IMR-90 (cell line): ENCODE measurements around the gene IL1B. TPM values are rescaled to one million over a fixed set of nuclear protein-coding genes. Genes with fewer than 3 reads are reported as not detected.
A peak's percentile ranks its signal among the peaks of the same experiment; 100 is the strongest.

Experiments
- ATAC-seq: fragments of 200-7000 bp; cut with Tn5 transposase; 2 replicates; pipeline ENCODE4 v1.9.1; 2020; ENCODE audit warnings: low read depth, mild to moderate bottlenecking, moderate library complexity
- BruUV-seq: library from RNA; stranded (reverse); fragments of 400-500 nt; replicated peaks from 2 replicates; lab custom pipeline; 2021; lab: Mats Ljungman, UMichigan
- CTCF ChIA-PET: fragments of 300-600 bp; formaldehyde crosslinking; extraction: SDS; loops from one replicate; lab custom pipeline; 2021; ENCODE audit warnings: antibody characterized with exemption; lab: Yijun Ruan, JAX
- POLR2A ChIA-PET: fragments of 300-600 bp; sonication (Branson Sonifier 250); formaldehyde crosslinking; loops from one replicate; lab custom pipeline; 2022; ENCODE audit warnings: antibody characterized with exemption; ENCODE audit not compliant: unreplicated experiment; lab: Charles Lee
- DNase-seq: peaks from one replicate; pipeline ENCODE4 v3.0.0; 2013
- H2AFZ ChIP-seq: replicated peaks from 2 replicates; pipeline ENCODE3; 2013; ENCODE audit warnings: low read length, mild to moderate bottlenecking; ENCODE audit not compliant: poor library complexity
- H2AK5ac ChIP-seq: 2 replicates; pipeline ENCODE4 v1.6.1; 2013; ENCODE audit warnings: low read depth, low read length, inconsistent platforms
- H2AK9ac ChIP-seq: replicated peaks from 2 replicates; pipeline ENCODE3; 2013; ENCODE audit warnings: mild to moderate bottlenecking, low read depth, low read length, moderate library complexity; ENCODE audit not compliant: poor library complexity
- H2BK120ac ChIP-seq: 2 replicates; pipeline ENCODE4 v1.6.1; 2013; ENCODE audit warnings: low read depth, low read length, inconsistent platforms
- H2BK15ac ChIP-seq: 3 replicates; pipeline ENCODE4 v1.6.1; 2013; ENCODE audit warnings: low read depth, low read length, inconsistent platforms
- H2BK20ac ChIP-seq: 2 replicates; pipeline ENCODE4 v1.6.1; 2013; ENCODE audit warnings: low read depth, mild to moderate bottlenecking, inconsistent platforms, low read length, moderate library complexity
- H2BK5ac ChIP-seq: 2 replicates; pipeline ENCODE4 v1.6.1; 2013; ENCODE audit warnings: mild to moderate bottlenecking, low read depth, low read length, inconsistent platforms; ENCODE audit not compliant: poor library complexity, severe bottlenecking
- H3K14ac ChIP-seq: replicated peaks from 2 replicates; pipeline ENCODE4 v1.6.1; 2013; ENCODE audit warnings: low read depth, low read length, inconsistent platforms
- H3K18ac ChIP-seq: 2 replicates; pipeline ENCODE4 v1.6.1; 2013; ENCODE audit warnings: low read depth, low read length, control low read depth
- H3K23ac ChIP-seq: 2 replicates; pipeline ENCODE4 v1.6.1; 2013; ENCODE audit warnings: low read depth, low read length, inconsistent platforms
- H3K27ac ChIP-seq: 2 replicates; pipeline ENCODE4 v1.5.1; 2013; ENCODE audit warnings: mild to moderate bottlenecking, control low read depth, low read length; ENCODE audit not compliant: insufficient read depth
- H3K27me3 ChIP-seq: 2 replicates; pipeline ENCODE4 v1.6.1; 2013; ENCODE audit warnings: low read length; ENCODE audit not compliant: control insufficient read depth, insufficient read depth
- H3K36me3 ChIP-seq: 2 replicates; pipeline ENCODE4 v1.6.1; 2013; ENCODE audit warnings: low read length, mixed read lengths; ENCODE audit not compliant: control insufficient read depth, insufficient read depth
- H3K4ac ChIP-seq: 2 replicates; pipeline ENCODE4 v1.6.1; 2013; ENCODE audit warnings: low read depth, low read length, inconsistent platforms
- H3K4me1 ChIP-seq: 2 replicates; pipeline ENCODE4 v1.6.1; 2013; ENCODE audit warnings: low read length, mixed read lengths; ENCODE audit not compliant: control insufficient read depth, insufficient read depth
- H3K4me2 ChIP-seq: 2 replicates; pipeline ENCODE4 v1.6.1; 2013; ENCODE audit warnings: low read depth, mild to moderate bottlenecking, control low read depth, low read length, moderate library complexity
- H3K4me3 ChIP-seq: 2 replicates; pipeline ENCODE4 v1.5.1; 2013; ENCODE audit warnings: low read depth, mild to moderate bottlenecking, control low read depth, low read length, moderate library complexity; ENCODE audit not compliant: insufficient read depth
- H3K56ac ChIP-seq: 2 replicates; pipeline ENCODE4 v1.6.1; 2013; ENCODE audit warnings: low read length, inconsistent platforms; ENCODE audit not compliant: insufficient read depth; ENCODE audit errors: extremely low read depth
- H3K79me1 ChIP-seq, 2 experiments: 2 replicates each; pipeline ENCODE4 v1.6.1; 2013; ENCODE audit warnings: low read length in 2 of 2, inconsistent platforms in 1 of 2, low read depth in 1 of 2
- H3K9ac ChIP-seq: 2 replicates; pipeline ENCODE4 v1.6.1; 2013; ENCODE audit warnings: low read depth, low read length, control low read depth
- H3K9me1 ChIP-seq: 2 replicates; pipeline ENCODE4 v1.6.1; 2013; ENCODE audit warnings: low read length, inconsistent platforms; ENCODE audit not compliant: insufficient read depth
- H3K9me3 ChIP-seq: 2 replicates; pipeline ENCODE4 v1.6.1; 2013; ENCODE audit warnings: low read length; ENCODE audit not compliant: control insufficient read depth, insufficient read depth
- H4K20me1 ChIP-seq: 2 replicates; pipeline ENCODE4 v1.6.1; 2013; ENCODE audit warnings: low read length, inconsistent platforms; ENCODE audit not compliant: insufficient read depth
- H4K5ac ChIP-seq: 2 replicates; pipeline ENCODE4 v1.6.1; 2013; ENCODE audit warnings: mild to moderate bottlenecking, low read depth, low read length, control low read depth
- H4K8ac ChIP-seq, 2 experiments: 2 replicates each; pipeline ENCODE4 v1.6.1; 2013; ENCODE audit warnings: low read depth in 2 of 2, low read length in 2 of 2, control low read depth in 1 of 2, inconsistent platforms in 1 of 2
- H4K91ac ChIP-seq: 2 replicates; pipeline ENCODE4 v1.6.1; 2013; ENCODE audit warnings: low read depth, low read length, inconsistent platforms; ENCODE audit not compliant: insufficient read depth
- FOS ChIP-seq: fragments of 150-350 bp; IDR thresholded peaks from 2 replicates; pipeline ENCODE4 v1.6.1; 2016; ENCODE audit warnings: low read depth, low read length
- MAFK ChIP-seq: IDR thresholded peaks from 2 replicates; pipeline ENCODE4 v1.6.1; 2012; ENCODE audit warnings: low read depth, low read length, improper control_type of control experiment
- MXI1 ChIP-seq: IDR thresholded peaks from 2 replicates; pipeline ENCODE4 v1.6.1; 2012; ENCODE audit warnings: low read depth, mild to moderate bottlenecking, low read length, moderate library complexity, borderline replicate concordance
- NFE2L2 ChIP-seq: fragments of 150-350 bp; IDR thresholded peaks from 2 replicates; pipeline ENCODE4 v1.6.1; 2016; ENCODE audit warnings: low read depth, mild to moderate bottlenecking, low read length
- WGBS, 2 experiments: methylation state at CpG; one replicate each; pipeline versions ENCODE4 v1.1.5 to v1.1.7; 2013; ENCODE audit warnings: missing lambda C conversion rate in 2 of 2; ENCODE audit not compliant: insufficient read length in 1 of 2; ENCODE audit errors: extremely low coverage in 2 of 2; 5-methylcytosine and 5-hydroxymethylcytosine counted together
- dilution Hi-C: fragments of 300-500 bp; cut with HindIII; formaldehyde crosslinking; loops from one replicate; pipeline ENCODE4 v1.14.3; 2018; ENCODE audit warnings: low sequenced_read_pairs; ENCODE audit not compliant: unreplicated experiment
- in situ Hi-C: fragments of 300-500 bp; cut with MboI; formaldehyde crosslinking; loops from 3 replicates; pipeline ENCODE4 v1.14.3; 2019; ENCODE audit warnings: low sequenced_read_pairs, inconsistent platforms, mixed read lengths
- intact Hi-C: fragments of 100-400 bp; cut with micrococcal nuclease; formaldehyde crosslinking; loops from 2 replicates; pipeline ENCODE4 v1.10.0; 2022
- polyA plus RNA-seq, 3 experiments: library from polyadenylated mRNA; depleted of rRNA; stranded (reverse); fragments of >200 nt; gene quantifications; 2 replicates each; pipeline ENCODE4 v1.2.3, GENCODE V29; 2012; ENCODE audit warnings: low replicate concordance in 1 of 3
- total RNA-seq: library from RNA; depleted of rRNA; stranded (reverse); fragments of >200 nt; gene quantifications from 2 replicates; pipeline ENCODE4 v1.2.3, GENCODE V29; 2012
- TF ChIP-seq, protein P1 (sequence below): fragments of 150-350 bp; IDR thresholded peaks from 2 replicates; pipeline ENCODE4 v1.6.1; 2016; ENCODE audit warnings: low read depth, mild to moderate bottlenecking, low read length, moderate library complexity, borderline replicate concordance
- TF ChIP-seq, protein P2 (sequence below): fragments of 150-350 bp; IDR thresholded peaks from 2 replicates; pipeline ENCODE4 v1.6.1; 2017; ENCODE audit warnings: mild to moderate bottlenecking, antibody characterized with exemption, low read length, low read depth

Gene IL1B
- total and polyA plus RNA-seq, 2 of the 4 experiments (the other 2 are of a cell fraction): 3.0 to 4.4 TPM

DNA sequence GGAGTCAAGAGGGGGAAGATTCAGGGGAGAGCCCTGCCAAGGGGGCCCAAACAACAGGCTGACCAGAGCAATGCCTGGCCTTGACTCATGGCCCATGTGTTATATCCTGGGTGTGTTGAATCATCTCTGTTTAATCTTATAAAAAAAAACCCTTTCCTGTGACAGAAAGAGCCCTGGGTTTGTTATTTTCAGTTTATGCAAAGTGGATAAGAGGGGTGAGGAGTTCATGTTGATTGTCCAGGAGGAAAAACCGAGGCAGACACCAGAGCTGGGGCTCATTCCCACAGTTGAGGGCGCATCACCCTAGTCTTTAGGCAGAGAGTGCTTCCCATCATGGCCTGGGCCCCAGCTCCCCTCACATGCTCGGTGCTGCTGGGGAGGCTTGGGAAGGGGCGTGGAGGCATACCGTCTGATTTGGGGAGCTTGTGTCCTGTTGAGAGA, 43.5 kb upstream of the IL1B start:
- Histone ChIP-seq H4K91ac (peak overlapping the region; percentile 90), H3K36me3 (no peaks in the 10 kb centered on the region), H3K4me1 (peaks cover 14% of the 10 kb centered on the region), H4K5ac (peak overlapping the region; percentile 62), H2AK9ac (peak overlapping the region; percentile 65), H3K9ac (no peak overlapping the region), H3K27me3 (no peaks in the 10 kb centered on the region), H2BK15ac (peak overlapping the region; percentile 91; the same call in 2 of the 3 replicates), H3K4me3 (no peak overlapping the region), H3K4me2 (no peak overlapping the region), H3K18ac (peak overlapping the region; percentile 93), H3K79me1 (peaks cover 0 to 3% of the 10 kb centered on the region in 2 experiments; a peak in 2 of 4 replicates), H2BK5ac (peak overlapping the region; percentile 95), H3K27ac (peak overlapping the region; percentile 73), H2BK120ac (peak overlapping the region; percentile 93), H3K9me1 (peaks cover 22% of the 10 kb centered on the region), H3K14ac (peak overlapping the region; percentile 90), H3K9me3 (no peaks in the 10 kb centered on the region), H3K23ac (peak overlapping the region; percentile 69), H2AFZ (peak overlapping the region; percentile 84), H2BK20ac (peak overlapping the region; percentile 92), H3K56ac (0 out of 2 replicates have a peak overlapping the region, but pooled peaks have one; percentile 12), H4K20me1 (no peaks in the 10 kb centered on the region), H4K8ac (peak overlapping the region; percentile 79 to 87), H2AK5ac (peak overlapping the region; percentile 96), H3K4ac (peak overlapping the region; percentile 94)
- ATAC-seq (peak; percentile 78), DNase-seq (peak; percentile 82)
- dilution Hi-C loops: no loop called here
- intact Hi-C loops: loop anchor here (5.0 kb wide), 1 partner anchor 118 kb away; the partner anchor contains the start of gene CKAP2L
- in situ Hi-C loops: no loop called here
- no TSS peak for BruUV-seq
- TF ChIP-seq, protein P1, sequence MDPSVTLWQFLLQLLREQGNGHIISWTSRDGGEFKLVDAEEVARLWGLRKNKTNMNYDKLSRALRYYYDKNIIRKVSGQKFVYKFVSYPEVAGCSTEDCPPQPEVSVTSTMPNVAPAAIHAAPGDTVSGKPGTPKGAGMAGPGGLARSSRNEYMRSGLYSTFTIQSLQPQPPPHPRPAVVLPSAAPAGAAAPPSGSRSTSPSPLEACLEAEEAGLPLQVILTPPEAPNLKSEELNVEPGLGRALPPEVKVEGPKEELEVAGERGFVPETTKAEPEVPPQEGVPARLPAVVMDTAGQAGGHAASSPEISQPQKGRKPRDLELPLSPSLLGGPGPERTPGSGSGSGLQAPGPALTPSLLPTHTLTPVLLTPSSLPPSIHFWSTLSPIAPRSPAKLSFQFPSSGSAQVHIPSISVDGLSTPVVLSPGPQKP: no peak
- TF ChIP-seq NFE2L2: no peak
- TF ChIP-seq FOS: peak; percentile 46
- no peak for TF ChIP-seq MXI1
- TF ChIP-seq MAFK: no peak
- TF ChIP-seq, protein P2, sequence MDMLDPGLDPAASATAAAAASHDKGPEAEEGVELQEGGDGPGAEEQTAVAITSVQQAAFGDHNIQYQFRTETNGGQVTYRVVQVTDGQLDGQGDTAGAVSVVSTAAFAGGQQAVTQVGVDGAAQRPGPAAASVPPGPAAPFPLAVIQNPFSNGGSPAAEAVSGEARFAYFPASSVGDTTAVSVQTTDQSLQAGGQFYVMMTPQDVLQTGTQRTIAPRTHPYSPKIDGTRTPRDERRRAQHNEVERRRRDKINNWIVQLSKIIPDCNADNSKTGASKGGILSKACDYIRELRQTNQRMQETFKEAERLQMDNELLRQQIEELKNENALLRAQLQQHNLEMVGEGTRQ: peak; percentile 28; the same call in 1 of the 2 replicates
- 100% methylated on average over 3 of the region's 5 CpGs; no CpG with 5 or more reads in 1 of the 2 experiments for WGBS, 2 experiments
- CTCF ChIA-PET: interaction anchor here (1.4 kb wide), 1 partner anchor 130 kb away, joined by 6 read pairs; no protein-coding TSS in a partner anchor
- POLR2A ChIA-PET: no interaction called here
